Measurements from ENCODE around the gene SLC26A9.

SLC26A9 gene

GRCh38 chr1:205973377-205974232, 30.3 kb upstream of the SLC26A9 start:
- no peak for DNase-seq (ENCODE audit: low read depth)
- no peak for TF ChIP-seq CTCF (conservative IDR thresholded peaks at IDR 0.05; ENCODE audit: low read depth, low read length)
- H3K4me3 ChIP-seq (ENCODE audit: low read length): no peak overlapping the region

- TF ChIP-seq CTCF (conservative IDR thresholded peaks at IDR 0.05; ENCODE audit: low read depth, low read length): no peak
- no peak for DNase-seq (ENCODE audit: low read depth)
- no peak overlapping the region for H3K4me3 ChIP-seq (ENCODE audit: low read length)
These were observed 29.4 kb upstream of the SLC26A9 start for GRCh38 chr1:205972491-205973168.

- TF ChIP-seq CTCF (conservative IDR thresholded peaks at IDR 0.05; ENCODE audit: low read depth, low read length): no peak
- no peak overlapping the region for H3K4me3 ChIP-seq (ENCODE audit: low read length)
- DNase-seq (ENCODE audit: low read depth): no peak
These were observed 28.8 kb upstream of the SLC26A9 start for GRCh38 chr1:205972081-205972480.

GRCh38 chr1:205971082-205971481, 27.8 kb upstream of the SLC26A9 start:
- H3K4me3 ChIP-seq (ENCODE audit: low read length): no peak overlapping the region
- no peak for TF ChIP-seq CTCF (conservative IDR thresholded peaks at IDR 0.05; ENCODE audit: low read depth, low read length)
- DNase-seq (ENCODE audit: low read depth): no peak

- H3K4me3 ChIP-seq (ENCODE audit: low read length): no peak overlapping the region
- TF ChIP-seq CTCF (conservative IDR thresholded peaks at IDR 0.05; ENCODE audit: low read depth, low read length): no peak
- DNase-seq (ENCODE audit: low read depth): no peak
These were observed 27.2 kb upstream of the SLC26A9 start for GRCh38 chr1:205970486-205970885.

- DNase-seq (ENCODE audit: low read depth): no peak
- H3K4me3 ChIP-seq (ENCODE audit: low read length): no peak overlapping the region
- TF ChIP-seq CTCF (conservative IDR thresholded peaks at IDR 0.05; ENCODE audit: low read depth, low read length): no peak
These were observed 26.0 kb upstream of the SLC26A9 start for GRCh38 chr1:205969229-205969628.
